Progenitor cell of endocrine pancreas (in vitro differentiated cells): ENCODE results near the gene ETFA. TPM values are rescaled to one million over a fixed set of nuclear protein-coding genes. Genes with fewer than 3 reads are reported as not detected.
A peak's percentile ranks its signal among the peaks of the same experiment; 100 is the strongest.

ENCODE experiments used
- DNase-seq: peaks from one replicate; pipeline ENCODE4 v3.0.0; 2021; ENCODE audit warnings: low spot score; ENCODE audit not compliant: unreplicated experiment
- H3K27ac Mint-ChIP-seq: 2 replicates; pipeline ENCODE4 v1.8.0; 2021; ENCODE audit warnings: mild to moderate bottlenecking, moderate library complexity, mixed read lengths
- H3K27me3 Mint-ChIP-seq: 2 replicates; pipeline ENCODE4 v1.8.0; 2021; ENCODE audit warnings: mixed read lengths
- H3K36me3 Mint-ChIP-seq: 2 replicates; pipeline ENCODE4 v1.8.0; 2022; ENCODE audit warnings: mixed read lengths; ENCODE audit not compliant: insufficient read depth
- H3K4me1 Mint-ChIP-seq: 2 replicates; pipeline ENCODE4 v1.8.0; 2021; ENCODE audit warnings: low read depth, mixed read lengths
- H3K4me3 Mint-ChIP-seq: 2 replicates; pipeline ENCODE4 v1.8.0; 2021; ENCODE audit warnings: low read depth, mild to moderate bottlenecking, moderate library complexity, mixed read lengths
- H3K9me3 Mint-ChIP-seq: 2 replicates; pipeline ENCODE4 v1.8.0; 2021; ENCODE audit warnings: low read depth, mixed read lengths
- total RNA-seq: library from RNA; stranded (reverse); gene quantifications from 2 replicates; pipeline ENCODE4 v1.2.1, GENCODE V29; 2021
- TF ChIP-seq, protein P1 (sequence below): fragments of 200-600 bp; sonication (generic); IDR thresholded peaks from one replicate; pipeline ENCODE4 v1.5.0; 2021; ENCODE audit warnings: antibody characterized with exemption, mild to moderate bottlenecking; ENCODE audit not compliant: unreplicated experiment

The ETFA gene
- total RNA-seq, 1 donor from 2014 or later = 105 TPM

DNA sequence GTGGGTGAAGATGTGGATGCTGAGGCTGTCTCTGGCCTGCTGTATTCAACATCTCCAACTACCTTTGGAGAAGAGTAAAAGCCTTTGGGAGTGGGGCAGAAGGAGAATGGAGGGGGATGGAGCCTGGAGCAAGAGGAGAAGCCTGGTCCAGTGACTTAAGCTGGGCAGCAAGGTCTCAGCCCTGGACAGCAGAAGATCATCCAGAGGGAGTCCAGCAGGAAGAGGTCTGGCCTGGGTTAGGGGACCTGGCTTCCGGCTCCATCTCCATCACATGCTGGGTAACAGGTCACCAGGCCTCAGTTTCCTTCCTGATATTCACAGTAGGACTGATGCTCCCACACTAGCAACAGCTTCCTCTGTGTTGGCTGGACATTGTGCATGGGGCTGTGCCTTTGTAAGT, 21.5 kb upstream of the ETFA start:
- H3K36me3 Mint-ChIP-seq = no peaks in the 10 kb centered on the region
- peaks cover 19% of the 10 kb centered on the region for H3K4me1 Mint-ChIP-seq
- no peak overlapping the region for H3K4me3 Mint-ChIP-seq
- DNase-seq = no peak
- peaks cover 78% of the 10 kb centered on the region for H3K27me3 Mint-ChIP-seq
- TF ChIP-seq, protein P1, sequence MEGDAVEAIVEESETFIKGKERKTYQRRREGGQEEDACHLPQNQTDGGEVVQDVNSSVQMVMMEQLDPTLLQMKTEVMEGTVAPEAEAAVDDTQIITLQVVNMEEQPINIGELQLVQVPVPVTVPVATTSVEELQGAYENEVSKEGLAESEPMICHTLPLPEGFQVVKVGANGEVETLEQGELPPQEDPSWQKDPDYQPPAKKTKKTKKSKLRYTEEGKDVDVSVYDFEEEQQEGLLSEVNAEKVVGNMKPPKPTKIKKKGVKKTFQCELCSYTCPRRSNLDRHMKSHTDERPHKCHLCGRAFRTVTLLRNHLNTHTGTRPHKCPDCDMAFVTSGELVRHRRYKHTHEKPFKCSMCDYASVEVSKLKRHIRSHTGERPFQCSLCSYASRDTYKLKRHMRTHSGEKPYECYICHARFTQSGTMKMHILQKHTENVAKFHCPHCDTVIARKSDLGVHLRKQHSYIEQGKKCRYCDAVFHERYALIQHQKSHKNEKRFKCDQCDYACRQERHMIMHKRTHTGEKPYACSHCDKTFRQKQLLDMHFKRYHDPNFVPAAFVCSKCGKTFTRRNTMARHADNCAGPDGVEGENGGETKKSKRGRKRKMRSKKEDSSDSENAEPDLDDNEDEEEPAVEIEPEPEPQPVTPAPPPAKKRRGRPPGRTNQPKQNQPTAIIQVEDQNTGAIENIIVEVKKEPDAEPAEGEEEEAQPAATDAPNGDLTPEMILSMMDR = no peak
- H3K27ac Mint-ChIP-seq = no peak overlapping the region
- H3K9me3 Mint-ChIP-seq = no peaks in the 10 kb centered on the region

DNA sequence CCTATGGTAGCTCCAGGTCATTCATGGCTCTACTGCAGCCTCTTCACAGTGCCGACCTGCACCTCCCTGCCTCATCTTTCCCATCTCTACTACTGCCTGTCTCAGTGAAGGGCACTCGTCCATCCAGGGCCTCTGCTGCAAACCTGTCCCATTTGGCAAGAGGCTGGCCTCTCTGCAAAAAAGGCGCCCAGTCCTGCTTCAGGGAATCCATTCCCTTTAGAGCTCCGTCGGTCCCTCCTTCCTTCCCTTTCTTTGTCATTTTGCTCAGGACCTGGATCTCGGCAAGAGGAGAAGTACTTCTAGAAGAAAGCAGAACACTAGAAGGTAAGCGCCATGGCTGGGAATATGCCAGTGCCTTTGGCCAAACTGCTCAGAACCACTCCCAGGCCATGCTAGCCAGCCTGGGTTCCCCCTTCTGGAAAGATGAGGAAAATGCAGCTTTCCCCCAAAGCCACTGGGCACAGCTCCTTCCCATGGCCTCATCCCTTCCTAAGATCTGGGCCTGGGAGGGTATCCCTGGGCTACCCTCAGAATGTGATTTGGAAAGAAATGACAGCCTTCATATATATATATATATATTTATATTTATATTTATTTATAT, 18.9 kb upstream of the ETFA start:
- no peak for DNase-seq
- TF ChIP-seq, protein P1 = peak; percentile 59

DNA sequence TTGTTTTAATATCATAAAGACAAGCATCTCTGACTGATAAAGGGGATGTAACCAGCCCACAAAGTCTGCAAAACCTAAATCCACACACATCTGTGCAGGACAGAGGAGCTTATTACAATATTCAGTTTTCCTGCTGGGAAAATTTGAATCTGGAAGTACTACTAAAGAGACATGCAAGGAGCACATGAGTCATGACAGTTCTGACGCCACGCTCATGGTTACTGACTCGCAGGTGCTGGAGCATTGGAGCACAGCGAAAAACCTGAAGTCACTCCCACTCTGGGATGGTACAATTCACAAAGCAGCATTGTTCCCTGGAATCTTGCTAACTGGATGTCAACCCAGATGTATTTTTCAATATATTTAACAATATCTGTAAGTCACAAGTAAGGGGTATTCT, 17.7 kb upstream of the ETFA start:
- Mint-ChIP-seq H3K27me3 (peaks cover 46% of the 10 kb centered on the region), H3K4me3 (no peak overlapping the region), H3K27ac (no peak overlapping the region), H3K36me3 (no peaks in the 10 kb centered on the region), H3K4me1 (peaks cover 3% of the 10 kb centered on the region), H3K9me3 (no peaks in the 10 kb centered on the region)
- no peak for DNase-seq
- TF ChIP-seq, protein P1 = no peak

More for the DNA sequence above, 18.9 kb upstream of the ETFA start:
- Mint-ChIP-seq H3K4me1 (peaks cover 6% of the 10 kb centered on the region), H3K4me3 (no peak overlapping the region), H3K36me3 (no peaks in the 10 kb centered on the region), H3K27me3 (peaks cover 54% of the 10 kb centered on the region), H3K27ac (no peak overlapping the region), H3K9me3 (no peaks in the 10 kb centered on the region)

DNA sequence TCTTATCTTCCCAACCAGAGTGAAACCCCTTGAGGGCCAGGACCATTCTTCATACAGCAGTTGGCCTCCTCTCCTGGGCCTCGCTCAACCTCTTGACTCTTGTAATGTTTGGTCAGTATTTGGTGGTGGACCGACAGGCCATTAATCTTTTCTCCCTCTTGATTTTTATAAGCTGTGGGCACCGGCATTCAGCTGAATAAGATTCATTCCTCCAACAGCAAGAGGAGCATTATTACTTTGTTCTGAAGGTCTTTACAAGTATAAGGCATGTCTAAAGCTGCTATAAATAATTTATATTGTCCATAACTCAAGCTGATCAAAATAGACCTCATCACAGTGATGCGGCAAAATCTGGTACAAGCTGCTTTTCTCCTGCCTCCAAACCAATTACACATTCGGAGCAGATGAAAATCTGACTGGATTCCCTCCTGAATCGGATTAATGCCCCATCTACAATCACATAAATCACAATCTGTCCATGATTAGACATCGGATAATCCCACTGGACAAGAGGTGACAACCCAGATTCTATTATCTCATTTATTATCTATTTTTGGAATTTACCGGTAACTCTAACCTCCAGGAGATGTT, 16.9 kb upstream of the ETFA start:
- no peak overlapping the region for H3K27ac Mint-ChIP-seq
- no peak for DNase-seq
- H3K36me3 Mint-ChIP-seq = no peaks in the 10 kb centered on the region
- no peaks in the 10 kb centered on the region for H3K4me1 Mint-ChIP-seq
- H3K4me3 Mint-ChIP-seq = no peak overlapping the region
- peaks cover 44% of the 10 kb centered on the region for H3K27me3 Mint-ChIP-seq
- no peaks in the 10 kb centered on the region for H3K9me3 Mint-ChIP-seq
- TF ChIP-seq, protein P1 = no peak

DNA sequence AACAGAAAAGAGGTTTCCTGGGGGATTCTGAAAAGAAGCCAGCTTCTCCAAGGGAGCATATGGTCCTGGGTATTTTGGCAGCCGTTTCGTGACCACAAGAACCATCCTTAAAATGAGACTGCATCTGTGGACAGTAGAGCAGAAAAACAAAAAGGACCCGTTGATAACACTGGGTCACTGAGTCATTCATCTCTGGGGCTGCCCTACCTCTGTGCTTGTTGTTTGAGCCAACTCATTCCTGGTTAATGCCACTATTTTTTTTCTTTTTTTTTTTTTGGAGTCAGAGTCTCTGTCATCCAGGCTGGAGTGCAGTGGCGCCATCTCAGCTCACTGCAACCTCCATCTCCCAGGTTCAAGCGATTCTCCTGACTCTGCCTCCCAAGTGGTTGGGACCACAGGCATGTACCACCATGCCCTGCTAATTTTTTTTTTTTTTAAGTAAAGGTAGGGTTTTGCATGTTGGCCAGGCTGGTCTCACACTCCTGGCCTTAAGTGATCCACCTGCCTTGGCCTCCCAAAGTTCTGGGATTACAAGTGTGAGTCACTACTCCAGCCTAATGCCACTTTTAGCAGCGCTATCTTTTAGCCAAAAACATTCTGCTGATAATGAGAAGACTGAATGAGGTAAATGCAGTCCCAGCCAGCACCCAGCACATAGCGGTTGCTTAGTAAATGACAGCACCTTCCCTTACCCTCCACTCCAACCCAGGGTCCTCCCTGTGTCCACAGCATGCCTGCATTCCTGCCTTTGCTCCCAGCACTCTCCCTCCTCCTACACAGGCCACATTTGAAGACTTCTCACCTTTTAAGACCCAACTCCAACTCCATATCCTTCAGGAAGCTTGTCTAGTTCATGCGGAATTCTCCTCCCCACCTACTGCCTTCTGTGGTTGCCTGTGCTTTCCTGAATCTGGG, 16.2 kb upstream of the ETFA start:
- no peak for DNase-seq
- Mint-ChIP-seq H3K27me3 (peaks cover 40% of the 10 kb centered on the region), H3K27ac (no peak overlapping the region), H3K36me3 (no peaks in the 10 kb centered on the region), H3K4me1 (no peaks in the 10 kb centered on the region), H3K9me3 (no peaks in the 10 kb centered on the region), H3K4me3 (no peak overlapping the region)
- TF ChIP-seq, protein P1 = no peak
